Activated CD8-positive, alpha-beta memory T cell treated with anti-CD3 and anti-CD28 coated beads, Interleukin-2, amount 10 ng/mL, durations not matched to agents 7 days and 5 days (primary cell): ENCODE results near the gene HYDIN. TPM values are rescaled to one million over a fixed set of nuclear protein-coding genes. Genes with fewer than 3 reads are reported as not detected.

Experiments
- ATAC-seq: fragments of 150-1000 bp; cut with Tn5 transposase; one replicate; pipeline ENCODE4 v1.10.0; 2021; ENCODE audit warnings: moderate library complexity
- CTCF ChIA-PET: fragments of 350-600 bp; sonication (Branson Sonifier 250); formaldehyde crosslinking; loops from one replicate; lab custom pipeline; 2021; ENCODE audit warnings: antibody characterized with exemption; lab: Charles Lee
- DNase-seq: peaks from one replicate; pipeline ENCODE4 v3.0.0-alpha.2; 2020
- H3K27ac Mint-ChIP-seq: one replicate; pipeline ENCODE4 v1.8.0; 2021; ENCODE audit warnings: mild to moderate bottlenecking, mixed read lengths
- H3K27me3 Mint-ChIP-seq: one replicate; pipeline ENCODE4 v1.8.0; 2021; ENCODE audit warnings: mixed read lengths
- H3K36me3 Mint-ChIP-seq: one replicate; pipeline ENCODE4 v1.8.0; 2021; ENCODE audit warnings: mild to moderate bottlenecking, mixed read lengths
- H3K4me1 Mint-ChIP-seq: one replicate; pipeline ENCODE4 v1.8.0; 2021; ENCODE audit warnings: mixed read lengths
- H3K4me3 Mint-ChIP-seq: one replicate; pipeline ENCODE4 v1.8.0; 2021; ENCODE audit warnings: mild to moderate bottlenecking, moderate library complexity, mixed read lengths
- H3K9me3 Mint-ChIP-seq: one replicate; pipeline ENCODE4 v1.8.0; 2022; ENCODE audit warnings: low read depth, mixed read lengths
- total RNA-seq, 2 experiments: library from RNA; stranded (reverse); gene quantifications; one replicate each; pipeline ENCODE4 v1.2.3, GENCODE V29; 2021

The HYDIN gene
- total RNA-seq, 2 experiments from 2014 or later, result not detected

DNA sequence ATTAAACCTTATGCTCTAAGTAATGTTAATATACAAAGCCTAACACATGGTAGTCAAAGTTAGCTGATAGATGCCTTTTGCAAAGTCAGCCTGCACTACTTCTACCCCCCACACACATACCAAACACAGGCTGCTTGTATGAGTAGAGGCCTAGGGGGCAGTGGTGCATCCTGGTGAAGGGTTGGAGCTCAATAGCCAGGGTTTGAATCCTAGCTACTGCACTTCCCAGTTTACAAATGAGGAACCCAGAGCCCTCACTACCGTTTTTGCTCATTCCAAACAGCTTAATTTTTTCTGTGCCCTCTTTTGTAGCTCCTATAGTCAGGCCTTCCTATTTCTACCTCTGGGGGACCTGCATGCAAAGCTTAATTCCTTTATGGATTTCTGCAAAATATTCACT lies 18.9 kb upstream of the HYDIN start:
- Mint-ChIP-seq H3K27me3 (no peaks in the 10 kb centered on the region), H3K27ac (no peak overlapping the region)

DNA sequence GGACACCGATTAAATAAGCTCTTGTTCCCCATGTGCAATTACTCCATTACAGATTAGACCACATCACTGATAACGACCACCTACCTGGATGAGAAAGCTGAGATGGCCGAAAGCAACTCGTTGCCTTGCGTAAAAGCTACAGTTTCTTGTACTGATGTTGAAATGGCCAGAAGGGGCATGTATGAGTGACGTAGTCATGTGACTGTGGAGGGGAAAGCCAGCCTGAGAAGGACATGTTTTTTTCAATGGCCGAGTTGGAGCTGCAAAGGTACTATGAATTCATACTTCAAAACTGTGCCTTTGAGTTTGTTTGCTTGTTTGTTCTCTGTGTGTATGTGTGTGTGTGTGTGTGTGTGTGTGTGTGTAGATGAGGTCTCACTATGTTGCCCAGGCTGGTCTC lies 17.0 kb upstream of the HYDIN start:
- ATAC-seq (no peak), DNase-seq (no peak)
- H3K9me3 Mint-ChIP-seq, result no peaks in the 10 kb centered on the region
- no peaks in the 10 kb centered on the region for H3K4me1 Mint-ChIP-seq
- CTCF ChIA-PET, result interaction anchor here (1.0 to 1.6 kb wide), 2 partner anchors 64 to 72 kb away, joined by 3 read pairs; no protein-coding TSS in a partner anchor
- H3K27me3 Mint-ChIP-seq, result no peaks in the 10 kb centered on the region
- H3K4me3 Mint-ChIP-seq, result no peak overlapping the region
- no peak overlapping the region for H3K27ac Mint-ChIP-seq
- no peaks in the 10 kb centered on the region for H3K36me3 Mint-ChIP-seq

More for the DNA sequence above, 18.9 kb upstream of the HYDIN start:
- ATAC-seq (no peak), DNase-seq (no peak)
- no peaks in the 10 kb centered on the region for H3K4me1 Mint-ChIP-seq
- H3K9me3 Mint-ChIP-seq, result no peaks in the 10 kb centered on the region
- CTCF ChIA-PET, result interaction anchor here (1.3 kb wide), 1 partner anchor 12 kb away, joined by 4 read pairs; no protein-coding TSS in a partner anchor
- no peaks in the 10 kb centered on the region for H3K36me3 Mint-ChIP-seq
- H3K4me3 Mint-ChIP-seq, result no peak overlapping the region

DNA sequence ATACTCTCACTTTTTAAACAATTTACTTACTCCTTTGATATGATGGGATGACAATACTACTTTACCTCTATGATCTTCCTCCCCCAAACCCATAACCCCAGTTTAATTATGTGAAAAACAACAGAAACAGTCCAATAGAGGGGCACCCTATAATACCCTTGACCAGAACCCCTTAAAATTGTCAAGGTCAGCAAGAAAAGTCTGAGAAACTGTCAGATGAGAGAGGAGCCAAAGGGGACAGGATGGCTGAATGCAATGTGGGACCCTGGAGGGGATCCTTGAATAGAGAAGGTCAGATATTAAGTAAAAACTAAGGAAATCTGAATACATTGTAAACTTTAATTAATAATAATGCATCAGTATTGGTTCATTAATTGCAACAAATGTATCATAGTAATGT lies 15.8 kb upstream of the HYDIN start:
- Mint-ChIP-seq H3K27ac (no peak overlapping the region), H3K27me3 (no peaks in the 10 kb centered on the region), H3K4me3 (no peak overlapping the region), H3K9me3 (no peaks in the 10 kb centered on the region), H3K36me3 (no peaks in the 10 kb centered on the region), H3K4me1 (no peaks in the 10 kb centered on the region)
- CTCF ChIA-PET, result no interaction called here
- DNase-seq (no peak), ATAC-seq (no peak)

DNA sequence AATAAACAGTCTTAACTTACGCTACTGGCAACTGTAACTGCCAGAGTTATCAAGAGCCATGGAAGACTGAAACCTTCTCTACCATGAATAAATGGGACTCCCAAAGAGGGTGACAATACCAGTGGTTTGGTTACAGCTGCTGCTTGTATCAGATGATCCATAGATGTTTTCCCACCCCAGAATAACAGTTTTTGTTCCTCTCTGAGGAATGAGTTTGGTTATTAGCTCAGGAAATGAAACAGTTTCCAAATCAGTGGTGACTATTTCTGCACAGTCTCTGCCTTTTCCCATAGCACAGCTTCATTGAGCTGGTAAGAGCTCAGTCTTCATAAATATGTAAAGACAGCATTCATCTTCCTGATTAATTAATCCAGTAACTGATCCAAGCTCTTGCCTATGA lies 14.0 kb upstream of the HYDIN start:
- Mint-ChIP-seq H3K9me3 (no peaks in the 10 kb centered on the region), H3K36me3 (no peaks in the 10 kb centered on the region), H3K27me3 (no peaks in the 10 kb centered on the region), H3K27ac (no peak overlapping the region), H3K4me3 (no peak overlapping the region), H3K4me1 (no peaks in the 10 kb centered on the region)
- DNase-seq (no peak), ATAC-seq (no peak)
- CTCF ChIA-PET, result no interaction called here

DNA sequence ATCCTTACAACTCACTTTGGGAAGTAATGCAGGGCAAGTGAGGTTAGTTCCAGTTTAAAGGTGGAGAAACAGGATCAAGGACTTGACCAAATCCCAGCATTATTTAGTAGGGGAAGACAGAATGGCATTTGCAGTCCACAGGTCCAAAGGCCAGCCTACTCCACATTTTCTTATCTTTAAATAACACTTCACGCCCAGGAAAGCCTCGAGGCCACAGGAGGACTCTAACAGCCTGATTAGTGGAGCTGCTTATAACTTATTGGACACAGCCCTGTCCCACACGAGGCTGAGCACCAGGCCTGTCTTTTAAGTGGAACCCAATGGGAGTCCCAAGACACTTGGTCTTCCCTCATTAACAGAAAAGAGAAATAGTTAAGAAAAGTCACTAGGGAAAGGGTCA lies 12.1 kb upstream of the HYDIN start:
- Mint-ChIP-seq H3K9me3 (no peaks in the 10 kb centered on the region), H3K27me3 (no peaks in the 10 kb centered on the region), H3K36me3 (no peaks in the 10 kb centered on the region), H3K4me3 (no peak overlapping the region), H3K4me1 (no peaks in the 10 kb centered on the region), H3K27ac (no peak overlapping the region)
- CTCF ChIA-PET, result no interaction called here
- DNase-seq (no peak), ATAC-seq (no peak)

DNA sequence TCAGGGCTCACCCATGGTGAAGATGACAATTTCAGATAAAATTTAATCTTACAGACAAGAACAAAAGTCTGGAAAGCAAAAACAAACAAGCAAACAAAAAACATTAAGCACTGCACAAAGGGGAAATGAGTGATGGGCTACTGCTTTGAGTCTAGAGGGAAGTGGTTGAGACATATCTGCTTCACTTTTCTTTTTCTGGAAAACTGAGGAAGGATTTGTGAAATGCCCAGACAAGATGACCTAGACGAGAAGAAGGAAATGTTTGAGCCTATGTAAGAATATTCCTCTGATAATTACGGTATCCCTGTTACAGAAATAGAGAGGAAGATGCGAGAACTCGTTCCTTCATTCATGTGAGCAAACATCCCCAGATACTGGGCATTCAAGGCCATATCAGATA lies 11.5 kb upstream of the HYDIN start:
- ATAC-seq (no peak), DNase-seq (no peak)
- H3K27ac Mint-ChIP-seq, result no peak overlapping the region
- no peaks in the 10 kb centered on the region for H3K4me1 Mint-ChIP-seq
- no peaks in the 10 kb centered on the region for H3K27me3 Mint-ChIP-seq
- CTCF ChIA-PET, result no interaction called here
- H3K4me3 Mint-ChIP-seq, result no peak overlapping the region
- H3K36me3 Mint-ChIP-seq, result no peaks in the 10 kb centered on the region
- no peaks in the 10 kb centered on the region for H3K9me3 Mint-ChIP-seq

DNA sequence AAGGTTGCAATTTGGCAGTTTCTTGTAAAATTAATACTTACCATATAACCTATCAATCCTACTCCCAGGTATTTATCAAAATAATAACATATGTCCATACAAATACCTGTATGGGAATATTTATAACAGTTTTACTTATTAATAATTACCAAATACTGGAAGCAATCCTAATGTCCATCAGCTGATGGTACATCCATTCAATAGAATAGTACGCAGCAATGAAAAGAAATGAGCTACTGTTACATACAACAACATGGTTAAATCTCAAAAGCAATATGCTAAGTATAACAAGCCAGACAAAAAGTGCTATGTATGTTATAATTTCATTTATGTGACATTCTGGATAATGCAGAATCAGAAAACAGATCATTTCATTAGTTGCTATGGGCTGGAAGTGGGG lies 1.2 kb downstream of the HYDIN start:
- H3K9me3 Mint-ChIP-seq, result peaks cover 12% of the 10 kb centered on the region
- no peak overlapping the region for H3K27ac Mint-ChIP-seq
- peaks cover 22% of the 10 kb centered on the region for H3K27me3 Mint-ChIP-seq
- no peaks in the 10 kb centered on the region for H3K36me3 Mint-ChIP-seq
- H3K4me1 Mint-ChIP-seq, result no peaks in the 10 kb centered on the region
- DNase-seq (no peak), ATAC-seq (no peak)
- H3K4me3 Mint-ChIP-seq, result no peak overlapping the region
- CTCF ChIA-PET, result no interaction called here

DNA sequence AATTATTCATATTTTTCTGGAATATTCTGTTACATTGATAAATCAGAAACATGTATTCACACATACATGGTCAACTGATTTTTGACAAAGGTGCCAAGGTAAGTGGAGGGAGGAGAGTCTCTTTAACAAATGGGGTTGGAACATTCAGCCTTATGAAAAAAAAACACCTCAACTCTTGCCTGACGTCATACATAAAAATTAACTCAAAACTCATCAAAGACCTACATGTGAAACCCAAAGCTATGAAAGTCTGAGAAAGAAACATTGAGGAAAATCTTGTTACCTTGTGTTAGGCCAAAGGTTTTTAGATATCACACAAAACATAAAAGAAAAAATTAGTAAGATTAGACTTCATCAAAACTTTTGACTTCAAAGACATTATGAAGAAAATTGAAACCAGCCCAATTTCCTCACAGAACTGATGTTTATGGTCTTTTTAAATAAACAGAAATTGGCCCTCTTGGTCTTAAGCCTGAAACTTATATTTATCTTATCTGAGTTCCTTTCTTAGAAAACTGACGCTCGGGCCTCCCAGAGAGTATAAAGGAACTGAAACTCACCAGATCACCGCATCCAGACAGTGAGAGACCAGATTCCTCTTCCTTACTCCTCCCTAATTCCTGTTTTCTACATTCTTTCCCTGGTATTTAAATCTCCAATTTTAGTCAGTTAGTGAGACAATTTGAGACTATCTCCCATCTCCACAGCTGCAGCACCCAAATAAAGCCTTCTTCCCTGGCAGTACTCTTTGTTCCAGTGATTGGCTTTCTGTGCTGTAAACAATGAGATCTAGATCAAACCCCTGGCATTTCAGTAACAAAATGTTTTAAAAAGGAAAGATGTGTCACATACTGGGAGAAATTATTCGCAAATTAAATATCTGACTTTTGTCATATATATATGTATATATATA lies 4.0 kb downstream of the HYDIN start:
- Mint-ChIP-seq H3K27ac (no peak overlapping the region), H3K9me3 (peaks cover 14% of the 10 kb centered on the region), H3K4me1 (no peaks in the 10 kb centered on the region), H3K36me3 (no peaks in the 10 kb centered on the region), H3K4me3 (no peak overlapping the region), H3K27me3 (peaks cover 18% of the 10 kb centered on the region)
- DNase-seq (no peak), ATAC-seq (no peak)
- CTCF ChIA-PET, result no interaction called here

DNA sequence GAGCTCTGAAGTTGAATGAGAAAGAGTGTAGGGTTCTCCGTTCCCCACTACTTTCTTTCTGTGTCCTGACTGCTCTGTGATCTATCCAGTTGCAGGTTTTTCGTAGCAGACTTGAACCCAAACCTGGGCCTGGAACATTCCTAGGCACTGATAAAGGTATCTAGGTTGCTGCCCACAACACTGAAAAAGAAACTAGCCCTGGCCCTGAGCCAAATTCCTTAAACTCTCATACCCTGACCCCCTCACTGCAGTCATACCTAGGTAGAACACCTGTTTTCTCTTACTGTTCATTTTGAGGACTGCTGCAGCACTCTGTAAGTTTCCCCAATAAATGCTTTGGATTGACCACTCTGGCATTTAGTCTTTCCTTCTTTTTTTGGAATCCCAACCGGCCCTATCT lies 5.4 kb downstream of the HYDIN start:
- CTCF ChIA-PET, result no interaction called here
- Mint-ChIP-seq H3K9me3 (peaks cover 14% of the 10 kb centered on the region), H3K4me1 (no peaks in the 10 kb centered on the region), H3K27ac (no peak overlapping the region), H3K27me3 (peaks cover 5% of the 10 kb centered on the region), H3K4me3 (no peak overlapping the region), H3K36me3 (no peaks in the 10 kb centered on the region)
- ATAC-seq, result no peak
- no peak for DNase-seq

DNA sequence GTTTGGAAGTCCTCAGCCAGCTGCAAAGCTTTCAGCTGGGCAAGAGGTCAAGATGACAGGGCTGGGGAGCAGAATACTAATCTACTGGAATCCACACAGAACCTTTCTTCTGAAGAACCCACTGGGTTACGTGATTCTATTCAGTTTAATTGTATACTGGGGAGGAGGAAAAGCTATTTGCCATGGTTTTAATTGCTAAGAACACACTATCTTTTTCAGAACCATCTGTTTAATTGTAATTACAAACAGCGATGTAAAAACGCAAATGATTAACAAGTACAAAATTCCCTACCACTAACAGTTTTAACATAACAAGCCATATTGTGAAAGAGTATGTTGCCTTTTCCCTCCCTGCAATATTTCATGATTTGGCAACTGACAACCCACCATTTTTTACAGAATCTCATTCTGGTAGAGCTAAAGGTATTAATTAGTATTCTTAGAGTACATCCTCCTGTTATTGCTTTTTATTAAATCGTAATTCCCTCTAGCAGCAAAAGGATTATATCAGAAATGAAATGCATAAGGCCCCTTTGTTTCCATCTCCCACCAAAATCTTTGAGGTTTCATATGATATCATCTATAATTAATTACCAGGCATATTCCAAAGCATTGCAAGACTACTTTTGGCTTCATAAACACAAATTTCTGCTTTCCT lies 12.1 kb downstream of the HYDIN start:
- DNase-seq (no peak), ATAC-seq (no peak)
- H3K27me3 Mint-ChIP-seq, result peaks cover 2% of the 10 kb centered on the region
- H3K4me1 Mint-ChIP-seq, result no peaks in the 10 kb centered on the region
- no peak overlapping the region for H3K4me3 Mint-ChIP-seq
- CTCF ChIA-PET, result interaction anchor here (0.7 kb wide), 1 partner anchor 57 kb away, joined by 3 read pairs; no protein-coding TSS in a partner anchor
- no peaks in the 10 kb centered on the region for H3K9me3 Mint-ChIP-seq
- H3K27ac Mint-ChIP-seq, result no peak overlapping the region
- no peaks in the 10 kb centered on the region for H3K36me3 Mint-ChIP-seq

DNA sequence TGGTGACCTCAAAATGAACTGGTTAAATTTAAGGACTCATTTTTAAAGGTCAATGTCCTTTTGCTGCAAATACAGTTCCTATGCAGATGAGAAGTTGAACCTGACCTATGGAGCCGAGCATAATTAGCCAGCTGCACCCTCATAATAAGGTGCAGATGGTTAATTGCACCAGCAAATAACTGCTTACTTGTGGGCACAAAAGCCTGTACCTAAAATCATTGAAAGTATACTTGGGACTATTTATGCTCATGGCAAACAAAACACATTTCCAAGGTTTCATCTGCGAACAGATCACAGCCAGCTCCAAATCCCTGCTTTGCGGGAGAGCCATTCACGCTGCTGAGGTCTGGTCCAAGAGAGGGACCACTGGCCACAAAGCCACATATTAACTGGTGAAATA lies 13.0 kb downstream of the HYDIN start:
- Mint-ChIP-seq H3K36me3 (no peaks in the 10 kb centered on the region), H3K4me1 (no peaks in the 10 kb centered on the region), H3K4me3 (no peak overlapping the region), H3K27ac (no peak overlapping the region), H3K27me3 (peaks cover 2% of the 10 kb centered on the region), H3K9me3 (no peaks in the 10 kb centered on the region)
- ATAC-seq (no peak), DNase-seq (no peak)
- CTCF ChIA-PET, result no interaction called here

DNA sequence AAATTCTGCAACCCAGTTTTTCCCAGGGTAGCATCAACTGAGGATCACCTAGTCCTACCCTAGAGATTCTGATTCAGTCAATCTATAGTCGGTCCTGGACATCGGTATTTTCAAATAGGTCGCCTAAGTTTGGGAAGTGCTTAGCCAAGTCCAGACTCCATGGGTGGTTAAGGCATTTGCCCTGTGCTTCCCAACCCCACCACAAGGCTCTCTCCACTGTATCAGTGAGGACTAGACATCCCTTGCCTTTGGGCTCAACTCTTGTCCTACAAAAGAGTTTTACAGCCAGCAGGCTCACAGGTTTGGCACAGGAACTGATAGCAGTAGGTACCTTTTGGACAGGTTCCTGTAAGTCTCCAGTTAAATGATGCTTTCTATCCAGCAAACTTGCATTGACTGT lies 13.8 kb downstream of the HYDIN start:
- no peak overlapping the region for H3K4me3 Mint-ChIP-seq
- no peaks in the 10 kb centered on the region for H3K36me3 Mint-ChIP-seq
- H3K27ac Mint-ChIP-seq, result no peak overlapping the region
- CTCF ChIA-PET, result no interaction called here
- H3K27me3 Mint-ChIP-seq, result peaks cover 2% of the 10 kb centered on the region
- DNase-seq, result no peak
- H3K4me1 Mint-ChIP-seq, result no peaks in the 10 kb centered on the region
- no peak for ATAC-seq
- H3K9me3 Mint-ChIP-seq, result no peaks in the 10 kb centered on the region

DNA sequence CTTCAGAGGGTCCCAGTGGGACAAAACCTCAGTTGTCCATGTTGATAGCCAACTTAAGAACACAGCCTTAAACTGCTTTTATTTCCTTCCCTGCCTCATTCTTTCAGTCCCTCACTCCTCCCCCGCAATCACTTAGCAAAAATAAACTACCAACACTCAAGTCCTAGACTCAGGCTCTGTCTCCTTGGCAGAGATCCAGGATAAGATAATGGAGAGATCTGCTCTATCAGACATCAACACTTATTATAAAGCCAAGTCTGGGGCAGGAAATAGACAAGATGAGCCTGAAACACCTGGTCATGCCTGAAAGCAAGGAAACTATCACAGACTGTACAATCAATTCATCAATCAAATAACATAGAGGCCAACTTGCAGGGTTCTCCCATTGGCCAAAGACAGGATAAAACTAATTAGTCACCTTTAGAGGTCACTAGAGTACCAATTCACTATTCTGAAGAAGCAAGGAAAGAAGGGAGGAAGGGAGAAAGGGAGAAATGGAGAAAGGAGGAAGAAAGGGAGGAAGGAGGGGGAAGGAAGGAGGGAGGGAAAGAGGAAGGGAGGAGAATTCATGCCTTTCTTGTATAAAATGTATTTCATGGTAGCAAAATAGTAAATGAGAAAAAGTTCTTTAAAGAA lies 15.7 kb downstream of the HYDIN start:
- DNase-seq (no peak), ATAC-seq (no peak)
- H3K4me1 Mint-ChIP-seq, result no peaks in the 10 kb centered on the region
- no peak overlapping the region for H3K27ac Mint-ChIP-seq
- H3K36me3 Mint-ChIP-seq, result no peaks in the 10 kb centered on the region
- CTCF ChIA-PET, result no interaction called here
- H3K4me3 Mint-ChIP-seq, result no peak overlapping the region
- H3K27me3 Mint-ChIP-seq, result peaks cover 2% of the 10 kb centered on the region
- H3K9me3 Mint-ChIP-seq, result no peaks in the 10 kb centered on the region
